Measurements from ENCODE around the gene EBF4. TPM values are rescaled to one million over a fixed set of nuclear protein-coding genes. Genes with fewer than 3 reads are reported as not detected.

EBF4 gene
- total RNA-seq, 4 donors from 2014 or later, result 3.7 to 101 (median 5.4) TPM

- Histone ChIP-seq H3K4me3 (no peak overlapping the region), H3K36me3 (no peaks in the 10 kb centered on the region), H3K4me1 (no peaks in the 10 kb centered on the region), H3K27ac (no peak overlapping the region), H3K27me3 (peaks cover 11% of the 10 kb centered on the region), H3K9me3 (no peaks in the 10 kb centered on the region)
- intact Hi-C loops (cut with DNase I; ENCODE audit: low total_unique reads), result no loop called here
- in situ Hi-C loops (cut with MboI; ENCODE audit: low pct_ligation_motif_present in 1 of 4, low pct_unique_long_range_greater_than_20kb in 1 of 4, low sequenced_read_pairs in 3 of 4), result no loop called here
- TF ChIP-seq, protein P1, sequence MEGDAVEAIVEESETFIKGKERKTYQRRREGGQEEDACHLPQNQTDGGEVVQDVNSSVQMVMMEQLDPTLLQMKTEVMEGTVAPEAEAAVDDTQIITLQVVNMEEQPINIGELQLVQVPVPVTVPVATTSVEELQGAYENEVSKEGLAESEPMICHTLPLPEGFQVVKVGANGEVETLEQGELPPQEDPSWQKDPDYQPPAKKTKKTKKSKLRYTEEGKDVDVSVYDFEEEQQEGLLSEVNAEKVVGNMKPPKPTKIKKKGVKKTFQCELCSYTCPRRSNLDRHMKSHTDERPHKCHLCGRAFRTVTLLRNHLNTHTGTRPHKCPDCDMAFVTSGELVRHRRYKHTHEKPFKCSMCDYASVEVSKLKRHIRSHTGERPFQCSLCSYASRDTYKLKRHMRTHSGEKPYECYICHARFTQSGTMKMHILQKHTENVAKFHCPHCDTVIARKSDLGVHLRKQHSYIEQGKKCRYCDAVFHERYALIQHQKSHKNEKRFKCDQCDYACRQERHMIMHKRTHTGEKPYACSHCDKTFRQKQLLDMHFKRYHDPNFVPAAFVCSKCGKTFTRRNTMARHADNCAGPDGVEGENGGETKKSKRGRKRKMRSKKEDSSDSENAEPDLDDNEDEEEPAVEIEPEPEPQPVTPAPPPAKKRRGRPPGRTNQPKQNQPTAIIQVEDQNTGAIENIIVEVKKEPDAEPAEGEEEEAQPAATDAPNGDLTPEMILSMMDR (IDR thresholded peaks at IDR 0.05), result no peak
- TF ChIP-seq POLR2A (IDR thresholded peaks at IDR 0.05), result no peak
- no peak for TF ChIP-seq EP300 (IDR thresholded peaks at IDR 0.05; ENCODE audit: low read depth)
- WGBS, 2 donors (ENCODE audit: low coverage in 1 of 2), result 78 to 100% methylated on average over 1 to 7 of the region's 7 CpGs
- no peak for DNase-seq
These were observed 67.8 kb downstream of the EBF4 start for GRCh38 chr20:2760297-2760951.

GRCh38 chr20:2760952-2761305, 68.3 kb downstream of the EBF4 start:
- in situ Hi-C loops (cut with MboI; ENCODE audit: low pct_ligation_motif_present in 1 of 4, low pct_unique_long_range_greater_than_20kb in 1 of 4, low sequenced_read_pairs in 3 of 4) (no loop called here), intact Hi-C loops (cut with DNase I; ENCODE audit: low total_unique reads) (no loop called here)
- Histone ChIP-seq H3K27ac (no peak overlapping the region), H3K36me3 (no peaks in the 10 kb centered on the region), H3K9me3 (no peaks in the 10 kb centered on the region), H3K27me3 (peaks cover 16% of the 10 kb centered on the region), H3K4me3 (no peak overlapping the region), H3K4me1 (no peaks in the 10 kb centered on the region)
- WGBS, 2 donors (ENCODE audit: low coverage in 1 of 2), result 89 to 90% methylated on average over 2 of the region's 2 CpGs
- DNase-seq, result no peak
- TF ChIP-seq POLR2A (IDR thresholded peaks at IDR 0.05) (no peak), EP300 (IDR thresholded peaks at IDR 0.05; ENCODE audit: low read depth) (no peak), POLR2AphosphoS5 (IDR thresholded peaks at IDR 0.05) (no peak)
- TF ChIP-seq, protein P1 (IDR thresholded peaks at IDR 0.05), result no peak

DNA sequence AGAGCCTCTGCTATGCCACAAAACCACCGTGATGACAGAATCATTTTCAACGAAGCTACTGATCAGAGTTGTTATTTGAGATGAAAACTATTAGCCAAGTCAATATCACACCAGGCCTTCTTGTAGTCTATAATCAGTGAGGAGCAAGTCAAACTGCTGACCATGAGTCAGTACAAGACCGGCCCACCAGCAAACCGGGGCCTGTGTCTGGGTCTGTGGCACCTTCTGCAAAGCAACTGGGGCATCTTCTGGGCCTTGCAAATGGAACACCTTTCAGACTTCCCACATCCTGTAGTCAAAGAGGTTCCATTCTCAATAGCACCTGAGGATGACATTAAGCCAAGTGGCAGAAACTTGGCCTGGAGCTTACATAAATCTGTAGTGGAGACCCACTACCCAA, 69.3 kb downstream of the EBF4 start:
- Histone ChIP-seq H3K4me3 (no peak overlapping the region), H3K27me3 (peaks cover 25% of the 10 kb centered on the region), H3K4me1 (no peaks in the 10 kb centered on the region), H3K9me3 (no peaks in the 10 kb centered on the region), H3K27ac (no peak overlapping the region), H3K36me3 (no peaks in the 10 kb centered on the region)
- intact Hi-C loops (cut with DNase I; ENCODE audit: low total_unique reads), result no loop called here
- in situ Hi-C loops (cut with MboI; ENCODE audit: low pct_ligation_motif_present in 1 of 4, low pct_unique_long_range_greater_than_20kb in 1 of 4, low sequenced_read_pairs in 3 of 4), result no loop called here
- TF ChIP-seq POLR2AphosphoS5 (IDR thresholded peaks at IDR 0.05), result no peak
- TF ChIP-seq, protein P1 (IDR thresholded peaks at IDR 0.05), result no peak
- 82% methylated on average over 4 of the region's 4 CpGs; no CpG with 5 or more reads in 1 of the 2 donors for WGBS, 2 donors (ENCODE audit: low coverage in 1 of 2)
- DNase-seq, result no peak

DNA sequence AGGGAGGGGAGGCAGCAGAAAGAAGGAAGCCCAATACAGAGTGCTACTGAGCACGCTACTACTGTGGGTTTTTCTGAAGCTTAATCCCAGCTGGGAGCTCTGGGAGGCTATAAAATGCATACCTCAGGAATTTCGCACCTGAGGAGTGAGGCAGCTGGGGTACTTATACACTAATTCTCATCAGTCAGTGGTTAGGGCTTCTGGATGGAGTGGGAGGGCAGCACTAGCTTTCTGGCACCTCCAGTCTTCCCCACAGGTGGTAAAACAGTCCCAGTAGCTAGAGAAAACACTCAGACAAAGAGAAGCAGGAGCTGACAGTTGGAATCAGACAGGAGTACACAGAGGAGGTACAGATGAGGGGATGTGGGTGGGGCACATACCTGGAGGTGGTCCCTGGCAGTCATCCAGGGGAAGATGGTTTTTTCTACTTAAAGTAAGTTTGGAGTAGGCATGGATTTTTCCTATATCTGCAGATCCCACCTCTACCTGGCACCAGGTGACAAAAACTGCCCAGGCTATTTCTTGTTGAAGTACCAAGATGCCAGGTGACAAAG, 70.1 kb downstream of the EBF4 start:
- TF ChIP-seq, protein P1 (IDR thresholded peaks at IDR 0.05), result no peak
- TF ChIP-seq POLR2A (IDR thresholded peaks at IDR 0.05) (no peak), POLR2AphosphoS5 (IDR thresholded peaks at IDR 0.05) (no peak), EP300 (IDR thresholded peaks at IDR 0.05; ENCODE audit: low read depth) (no peak)
- no peaks in the 10 kb centered on the region for H3K9me3 ChIP-seq
- no peak for DNase-seq
- peaks cover 0 to 2% (median under 1%) of the 10 kb centered on the region in 4 donors for H3K4me1 ChIP-seq
- H3K4me3 ChIP-seq, result no peak overlapping the region
- H3K27me3 ChIP-seq, result peaks cover 31% of the 10 kb centered on the region
- no peaks in the 10 kb centered on the region for H3K36me3 ChIP-seq
- in situ Hi-C loops (cut with MboI; ENCODE audit: low pct_ligation_motif_present in 1 of 4, low pct_unique_long_range_greater_than_20kb in 1 of 4, low sequenced_read_pairs in 3 of 4), result no loop called here
- 47 to 63% methylated on average over 2 of the region's 2 CpGs for WGBS, 2 donors (ENCODE audit: low coverage in 1 of 2)
- no peak overlapping the region for H3K27ac ChIP-seq
- intact Hi-C loops (cut with DNase I; ENCODE audit: low total_unique reads), result no loop called here
